ENCODE measurements around the gene DNAJC3.
"Not testable (repeated sequence)": the region's sequence is repeated elsewhere in the genome, so short reads cannot be mapped to it uniquely, and the experiment has no call there.

Gene DNAJC3

DNA sequence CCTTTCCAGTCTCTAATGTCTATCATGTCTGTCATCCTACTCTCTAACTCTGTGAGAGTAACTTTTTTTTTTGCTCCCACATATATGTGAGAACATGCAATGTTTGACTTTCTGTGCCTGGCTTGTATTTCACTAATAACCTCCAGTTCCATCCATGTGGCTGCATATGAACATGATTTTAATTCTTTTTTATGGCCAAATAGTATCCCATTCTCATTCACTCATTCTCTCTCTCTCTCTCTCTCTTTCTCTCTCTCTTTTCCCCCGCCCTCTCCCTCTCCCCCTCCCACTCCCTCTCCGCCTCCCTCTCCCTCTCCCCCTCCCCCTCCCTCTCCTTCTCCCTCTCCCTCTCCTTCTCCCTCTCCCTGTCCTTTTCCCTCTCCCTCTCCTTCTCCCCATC, 52.0 kb downstream of the DNAJC3 start:
- TF ChIP-seq, protein P1, sequence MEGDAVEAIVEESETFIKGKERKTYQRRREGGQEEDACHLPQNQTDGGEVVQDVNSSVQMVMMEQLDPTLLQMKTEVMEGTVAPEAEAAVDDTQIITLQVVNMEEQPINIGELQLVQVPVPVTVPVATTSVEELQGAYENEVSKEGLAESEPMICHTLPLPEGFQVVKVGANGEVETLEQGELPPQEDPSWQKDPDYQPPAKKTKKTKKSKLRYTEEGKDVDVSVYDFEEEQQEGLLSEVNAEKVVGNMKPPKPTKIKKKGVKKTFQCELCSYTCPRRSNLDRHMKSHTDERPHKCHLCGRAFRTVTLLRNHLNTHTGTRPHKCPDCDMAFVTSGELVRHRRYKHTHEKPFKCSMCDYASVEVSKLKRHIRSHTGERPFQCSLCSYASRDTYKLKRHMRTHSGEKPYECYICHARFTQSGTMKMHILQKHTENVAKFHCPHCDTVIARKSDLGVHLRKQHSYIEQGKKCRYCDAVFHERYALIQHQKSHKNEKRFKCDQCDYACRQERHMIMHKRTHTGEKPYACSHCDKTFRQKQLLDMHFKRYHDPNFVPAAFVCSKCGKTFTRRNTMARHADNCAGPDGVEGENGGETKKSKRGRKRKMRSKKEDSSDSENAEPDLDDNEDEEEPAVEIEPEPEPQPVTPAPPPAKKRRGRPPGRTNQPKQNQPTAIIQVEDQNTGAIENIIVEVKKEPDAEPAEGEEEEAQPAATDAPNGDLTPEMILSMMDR (conservative IDR thresholded peaks at IDR 0.05; ENCODE audit: low read depth, low read length): no peak
- no peak for DNase-seq (ENCODE audit: low read depth)
- H3K4me3 ChIP-seq (ENCODE audit: low read depth, low read length): no peak overlapping the region

DNA sequence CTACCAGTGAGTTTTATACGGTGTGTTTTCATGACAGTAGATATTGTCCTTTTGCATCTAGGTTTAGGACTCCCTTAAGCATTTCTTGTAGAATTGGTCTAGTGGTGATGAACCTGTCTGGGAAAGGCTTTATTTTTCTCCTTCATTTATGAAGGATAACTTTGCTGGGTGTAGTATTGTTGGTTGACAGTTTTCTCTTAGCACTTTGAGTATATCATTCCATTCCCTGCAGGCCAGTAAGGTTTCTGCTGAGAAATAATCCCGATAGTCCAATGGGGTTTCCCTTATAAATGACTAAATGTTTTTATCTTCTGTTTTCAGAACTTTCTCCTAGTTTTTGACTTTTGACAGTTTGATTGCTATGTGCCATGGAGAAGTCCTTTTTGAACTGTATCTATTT, 57.2 kb downstream of the DNAJC3 start:
- TF ChIP-seq, protein P1 (conservative IDR thresholded peaks at IDR 0.05; ENCODE audit: low read depth, low read length): no peak
- H3K4me3 ChIP-seq (ENCODE audit: low read depth, low read length): no peak overlapping the region
- no peak for DNase-seq (ENCODE audit: low read depth)

DNA sequence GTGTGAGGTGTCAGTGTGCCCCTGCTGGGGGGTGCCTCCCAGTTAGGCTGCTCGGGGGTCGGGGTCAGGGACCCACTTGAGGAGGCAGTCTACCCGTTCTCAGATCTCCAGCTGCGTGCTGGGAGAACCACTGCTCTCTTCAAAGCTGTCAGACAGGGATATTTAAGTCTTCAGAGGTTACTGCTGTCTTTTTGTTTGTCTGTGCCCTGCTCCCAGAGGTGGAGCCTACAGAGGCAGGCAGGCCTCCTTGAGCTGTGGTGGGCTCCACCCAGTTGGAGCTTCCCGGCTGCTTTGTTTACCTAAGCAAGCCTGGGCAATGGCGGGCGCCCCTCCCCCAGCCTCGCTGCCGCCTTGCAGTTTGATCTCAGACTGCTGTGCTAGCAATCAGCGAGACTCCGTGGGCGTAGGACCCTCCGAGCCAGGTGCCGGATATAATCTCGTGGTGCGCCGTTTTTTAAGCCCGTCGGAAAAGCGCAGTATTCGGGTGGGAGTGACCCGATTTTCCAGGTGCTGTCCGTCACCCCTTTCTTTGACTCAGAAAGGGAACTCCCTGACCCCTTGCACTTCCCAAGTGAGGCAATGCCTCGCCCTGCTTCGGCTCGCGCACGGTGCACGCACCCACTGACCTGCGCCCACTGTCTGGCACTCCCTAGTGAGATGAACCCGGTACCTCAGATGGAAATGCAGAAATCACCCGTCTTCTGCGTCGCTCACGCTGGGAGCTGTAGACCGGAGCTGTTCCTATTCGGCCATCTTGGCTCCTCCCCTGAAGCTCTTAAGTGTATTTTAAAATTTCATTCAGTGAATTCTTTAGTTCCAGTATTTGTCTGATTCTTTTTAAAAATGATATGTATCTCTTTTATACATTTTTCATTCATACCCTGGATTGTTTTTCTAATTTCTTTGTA, 63.4 kb downstream of the DNAJC3 start:
- DNase-seq (ENCODE audit: low read depth); H3K4me3 ChIP-seq (ENCODE audit: low read depth, low read length): not testable (repeated sequence)

DNA sequence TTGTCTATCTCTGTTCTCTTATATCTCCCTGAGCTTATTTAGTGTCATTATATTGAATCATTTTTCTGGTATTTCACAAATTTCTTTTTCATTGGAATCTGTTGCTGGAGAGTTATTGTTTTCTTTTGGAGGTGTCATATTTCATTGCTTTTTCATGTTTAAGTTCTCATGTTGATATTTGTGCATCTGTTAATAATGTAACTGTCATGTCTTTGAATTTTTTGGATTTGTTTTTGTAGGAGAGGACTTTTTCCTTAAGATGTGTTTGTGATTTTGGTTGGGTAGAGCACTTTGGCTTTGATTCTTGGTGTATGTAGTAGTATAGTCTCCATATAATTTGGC, 64.0 kb downstream of the DNAJC3 start:
- H3K4me3 ChIP-seq (ENCODE audit: low read depth, low read length): no peak overlapping the region
- TF ChIP-seq, protein P1 (conservative IDR thresholded peaks at IDR 0.05; ENCODE audit: low read depth, low read length): no peak
- DNase-seq (ENCODE audit: low read depth): no peak

DNA sequence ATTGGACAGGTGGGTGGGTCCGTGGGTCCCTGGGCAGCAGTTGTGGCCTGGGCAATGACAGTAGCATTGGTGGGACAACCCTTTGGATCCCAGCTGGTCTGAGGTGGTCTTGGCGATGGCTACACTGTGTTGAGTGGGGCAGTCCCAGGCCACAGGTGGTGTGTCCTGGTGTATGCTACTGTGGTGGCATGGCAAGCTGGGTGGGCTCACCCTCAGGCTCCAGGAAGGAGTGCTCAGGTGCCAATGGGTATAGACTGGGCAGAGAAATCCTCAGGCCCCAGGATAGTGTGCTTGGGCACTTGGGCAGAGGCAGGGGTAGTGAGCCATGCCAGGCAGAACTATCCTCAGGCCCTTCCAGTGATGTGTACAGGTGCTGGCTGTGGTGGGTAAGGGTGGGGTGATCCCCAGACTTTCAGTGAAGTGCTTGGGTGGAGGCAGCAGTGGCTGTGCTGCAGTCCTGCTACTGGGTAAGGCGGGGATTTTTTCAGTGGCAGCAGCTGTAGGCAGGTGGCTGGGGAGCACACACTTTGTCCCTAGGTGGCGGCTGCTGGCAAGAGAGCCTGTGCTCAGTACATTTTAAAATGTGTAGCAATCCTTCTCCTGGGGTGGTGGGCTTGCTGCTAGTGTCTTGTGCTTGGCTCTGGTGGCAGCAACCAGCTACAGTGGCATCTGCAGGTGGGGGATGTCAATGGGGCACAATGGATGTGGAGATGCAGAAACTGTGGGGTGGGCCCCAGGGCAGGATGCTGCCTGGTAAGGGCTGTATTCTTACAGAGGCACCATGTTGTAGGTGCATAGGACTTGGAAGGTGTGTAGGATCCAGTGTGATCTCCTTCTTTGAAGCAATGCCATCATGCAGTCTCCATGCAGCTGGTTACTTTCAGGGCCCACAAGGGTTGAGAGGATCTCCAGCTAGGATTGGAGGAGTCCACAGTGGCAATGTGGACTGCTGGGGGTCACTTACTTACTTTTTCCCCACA, 64.9 kb downstream of the DNAJC3 start:
- no peak for DNase-seq (ENCODE audit: low read depth)
- H3K4me3 ChIP-seq (ENCODE audit: low read depth, low read length): no peak overlapping the region
- TF ChIP-seq, protein P1 (conservative IDR thresholded peaks at IDR 0.05; ENCODE audit: low read depth, low read length): no peak

DNA sequence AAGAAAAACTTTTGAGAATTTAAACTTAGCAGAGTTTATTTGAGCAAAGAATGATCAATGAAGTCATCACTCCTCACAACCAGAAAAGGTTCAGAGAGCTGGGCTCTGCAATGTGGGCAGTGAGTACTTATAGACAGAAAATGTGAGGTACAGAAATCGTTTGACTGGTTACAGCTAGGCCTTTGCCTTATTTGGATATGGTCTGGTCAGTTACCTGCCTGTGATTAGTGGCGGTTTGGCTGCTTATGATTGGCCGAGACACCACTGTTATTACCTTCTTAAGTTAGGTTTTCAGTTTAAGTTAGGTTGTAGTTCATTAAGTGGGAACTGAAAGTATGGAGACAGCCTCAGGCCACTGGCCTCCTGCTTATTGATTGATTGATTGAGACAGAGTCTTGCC, 66.3 kb downstream of the DNAJC3 start:
- DNase-seq (ENCODE audit: low read depth): no peak
- H3K4me3 ChIP-seq (ENCODE audit: low read depth, low read length): no peak overlapping the region
- TF ChIP-seq, protein P1 (conservative IDR thresholded peaks at IDR 0.05; ENCODE audit: low read depth, low read length): no peak

DNA sequence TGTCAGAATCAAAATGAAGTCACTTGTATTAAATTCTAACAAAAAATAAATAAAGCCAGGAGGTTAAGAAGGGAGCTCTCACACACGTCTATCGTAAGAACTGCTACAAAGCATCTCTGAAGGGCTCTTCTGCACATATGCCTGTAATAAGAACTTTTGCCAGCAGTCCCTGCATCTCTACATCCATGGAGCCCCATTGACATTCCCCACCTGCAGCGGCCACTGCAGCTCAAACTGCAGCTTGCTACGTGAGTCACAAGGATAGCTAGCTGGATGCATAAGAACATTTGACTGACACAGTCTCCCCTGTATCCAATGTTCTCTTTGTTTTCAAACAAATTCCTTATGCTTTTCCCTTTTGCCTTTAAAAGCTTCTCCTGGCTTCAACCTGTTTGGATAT, 68.3 kb downstream of the DNAJC3 start:
- TF ChIP-seq, protein P1 (conservative IDR thresholded peaks at IDR 0.05; ENCODE audit: low read depth, low read length): no peak
- H3K4me3 ChIP-seq (ENCODE audit: low read depth, low read length): no peak overlapping the region
- no peak for DNase-seq (ENCODE audit: low read depth)

All from choroid plexus epithelial cell (primary cell).